NCI-H510A treated with DMSO at 0.1 percent for 48 hours (cell line): Measurements from ENCODE around the gene DDTL.
A peak's percentile ranks its signal among the peaks of the same experiment; 100 is the strongest.
"Not testable (repeated sequence)": the region's sequence is repeated elsewhere in the genome, so short reads cannot be mapped to it uniquely, and the experiment has no call there.

Experiments
- DNase-seq: peaks from one replicate; lab custom pipeline; 2025; lab: John Stamatoyannopoulos, UW

Gene DDTL

DNA sequence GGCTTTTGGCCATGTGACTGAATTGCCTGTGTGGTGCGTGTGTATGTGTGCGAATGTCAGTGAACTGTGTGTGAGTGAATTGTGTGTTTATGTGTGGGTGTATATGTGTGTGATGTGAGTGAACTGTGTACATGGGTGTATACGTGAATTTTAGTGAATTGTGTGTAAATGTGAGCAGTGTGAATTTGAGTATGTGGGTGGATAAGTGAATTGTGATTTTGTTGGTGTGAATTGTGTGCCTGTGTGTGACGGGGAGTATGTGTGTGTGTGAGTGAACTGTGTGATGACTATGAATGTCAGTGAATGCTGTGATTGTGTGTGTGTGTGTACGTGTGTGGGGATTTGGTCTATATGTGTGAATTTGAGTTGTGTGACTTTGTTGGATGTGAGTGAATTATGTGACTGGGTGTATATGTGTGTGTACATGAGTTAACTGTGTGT is 3.5 kb downstream of the DDTL start:
- DNase-seq: no peak

DNA sequence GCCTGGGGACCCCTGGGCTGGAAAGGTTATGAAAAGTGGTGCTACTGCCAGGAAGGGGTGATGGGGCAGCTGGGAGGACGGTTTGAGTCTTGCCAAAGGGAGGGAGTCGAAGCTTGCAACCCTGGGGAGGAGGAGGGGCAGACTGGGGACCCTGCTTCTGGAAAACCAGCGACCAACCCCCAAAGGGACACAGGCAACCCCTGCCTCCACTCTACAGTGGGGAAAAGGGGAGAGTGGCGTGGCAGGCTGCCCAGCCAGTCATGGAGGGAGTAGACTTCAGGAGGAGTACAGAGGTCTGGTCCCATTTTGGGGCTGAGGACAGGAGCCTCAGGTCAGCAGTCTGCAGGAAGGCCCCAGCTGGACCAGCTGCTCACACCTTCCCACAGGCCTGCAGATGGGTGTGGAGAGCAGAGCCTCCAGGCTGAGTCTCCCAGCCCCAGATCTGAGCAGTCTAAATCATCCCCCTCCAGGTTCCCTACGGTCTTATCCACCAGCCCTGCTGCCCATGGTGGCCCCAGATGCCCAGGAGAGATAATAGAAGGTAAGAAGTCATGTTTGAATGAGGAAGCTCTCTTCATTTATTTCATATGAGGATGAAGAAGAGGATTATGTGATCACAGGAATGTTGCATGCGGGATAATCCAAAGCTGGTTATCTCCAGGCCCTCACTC is 4.3 kb downstream of the DDTL start:
- DNase-seq: no peak

DNA sequence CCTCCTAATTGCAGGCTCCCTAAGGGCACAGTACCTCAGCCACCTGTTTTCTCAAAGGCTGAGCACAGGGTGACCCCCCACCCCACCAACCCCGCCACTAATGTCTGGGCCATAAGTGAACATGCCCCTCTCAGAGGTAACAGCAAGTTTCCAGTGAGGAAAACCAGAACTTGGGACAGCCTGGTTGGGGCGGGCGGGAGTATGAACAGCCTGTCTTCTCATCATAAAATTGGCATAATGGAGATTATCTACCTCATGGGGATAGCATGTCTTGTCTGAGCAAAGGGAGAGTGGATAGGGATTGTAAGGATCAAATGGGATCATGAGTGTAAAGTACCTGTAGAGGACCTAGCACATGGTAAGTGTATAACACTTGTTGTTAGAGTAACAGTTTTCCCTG is 5.2 kb downstream of the DDTL start:
- DNase-seq: not testable (repeated sequence)

DNA sequence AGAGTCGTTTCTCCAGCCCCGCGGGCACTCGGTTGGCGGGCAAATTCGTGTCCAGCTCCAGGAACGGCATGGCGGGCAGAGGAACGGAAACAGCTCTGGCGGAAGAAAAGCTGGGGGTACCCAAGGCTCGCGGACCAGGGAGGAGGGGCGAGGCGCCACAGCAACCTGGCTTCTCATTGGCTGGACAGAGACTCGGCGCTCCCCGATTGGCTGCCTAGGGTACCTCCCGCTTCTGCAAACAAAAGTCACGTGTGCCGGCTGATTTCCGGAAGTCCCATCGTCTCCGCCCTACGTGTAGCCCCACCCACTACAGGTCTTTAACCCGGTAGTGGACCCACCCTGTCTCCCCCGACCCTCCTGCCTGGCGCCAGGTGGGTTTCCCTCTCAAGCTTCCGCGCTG is 7.7 kb downstream of the DDTL start, which contains the start of gene DDT:
Gene DDT, minus strand, starts transcription at position 97 of the 400 bp plus-strand sequence. Its CDS starts 27 bp downstream, at position 70.
- DNase-seq: not testable (repeated sequence)

DNA sequence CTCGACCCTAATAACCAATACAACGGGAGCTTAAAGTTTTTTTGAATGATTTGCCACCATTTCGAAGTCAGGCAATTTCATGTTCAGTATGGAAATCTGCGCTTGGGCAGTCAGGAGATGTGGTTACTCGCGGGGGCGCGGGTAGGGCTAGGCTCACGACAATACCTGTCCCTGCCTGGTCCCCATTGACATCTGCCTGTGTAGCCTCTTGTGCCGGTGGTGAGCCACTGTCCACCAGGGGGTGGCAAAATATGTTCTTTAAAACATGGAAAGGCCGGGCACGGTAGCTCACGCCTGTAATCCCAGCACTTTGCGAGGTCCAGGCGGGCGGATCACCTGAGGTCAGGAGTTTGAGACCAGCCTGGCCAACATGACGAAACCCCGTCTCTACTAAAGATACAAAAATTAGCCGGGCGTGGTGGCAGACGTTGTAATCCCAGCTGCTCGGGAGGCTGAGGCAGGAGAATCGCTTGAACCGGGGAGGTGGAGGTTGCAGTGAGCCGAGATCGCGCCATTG is 8.2 kb downstream of the DDTL start:
- not testable (repeated sequence) for DNase-seq

DNA sequence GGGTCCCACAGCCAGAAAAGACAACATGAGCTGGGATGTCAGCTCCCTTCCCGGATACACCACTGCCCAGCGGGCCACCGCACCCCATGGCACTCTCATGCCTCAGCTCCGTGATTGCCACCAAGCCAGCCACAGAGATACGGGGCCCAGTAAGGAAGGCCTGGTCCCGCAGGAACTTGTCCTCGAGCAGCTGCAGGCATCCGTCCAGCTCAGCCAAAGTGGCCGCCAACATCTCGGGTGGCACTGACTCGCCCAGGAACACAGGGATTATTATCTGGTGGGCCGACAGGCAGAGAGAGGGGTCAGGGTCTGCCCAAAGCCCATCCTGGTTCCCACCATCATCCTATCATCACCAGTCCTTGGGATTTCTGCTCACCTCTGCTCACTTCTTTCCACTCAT is 10.6 kb downstream of the DDTL start:
- not testable (repeated sequence) for DNase-seq

DNA sequence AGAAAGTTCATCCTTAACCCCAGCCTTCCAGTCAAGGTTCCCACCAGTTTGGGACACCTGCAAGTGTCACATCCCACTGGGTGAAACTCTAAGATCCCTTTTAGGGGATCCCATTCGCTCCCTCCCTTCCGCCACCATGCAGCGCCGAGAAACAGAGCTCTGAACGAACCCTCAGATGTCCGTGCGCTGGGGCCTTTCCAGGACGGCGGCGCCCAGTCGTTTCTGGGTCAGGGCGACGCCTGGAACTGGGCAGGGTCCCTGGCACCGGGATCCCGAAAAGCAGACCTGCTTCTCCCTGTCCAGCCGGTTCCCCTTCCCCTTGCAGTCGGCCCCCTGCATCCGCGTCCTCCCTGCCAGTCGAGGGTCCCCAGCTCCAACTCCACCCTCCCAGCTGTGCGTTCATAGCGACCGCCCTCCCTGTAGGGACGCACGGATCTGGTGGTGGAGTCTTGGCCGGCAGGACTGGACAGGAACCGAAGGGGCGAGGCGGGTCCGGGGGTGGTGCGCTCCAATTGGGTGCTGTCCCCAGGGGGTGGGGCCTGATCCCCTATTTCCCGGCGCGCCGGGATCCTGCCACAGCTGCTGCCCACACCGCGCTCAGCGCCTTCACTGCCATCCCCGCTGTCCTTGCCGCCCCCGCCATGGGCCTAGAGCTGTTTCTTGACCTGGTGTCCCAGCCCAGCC is 13.0 kb downstream of the DDTL start, which contains the start of gene GSTT2:
Gene GSTT2, plus strand, starts transcription at position 578 of the 684 bp plus-strand sequence.
- DNase-seq: not testable (repeated sequence)

DNA sequence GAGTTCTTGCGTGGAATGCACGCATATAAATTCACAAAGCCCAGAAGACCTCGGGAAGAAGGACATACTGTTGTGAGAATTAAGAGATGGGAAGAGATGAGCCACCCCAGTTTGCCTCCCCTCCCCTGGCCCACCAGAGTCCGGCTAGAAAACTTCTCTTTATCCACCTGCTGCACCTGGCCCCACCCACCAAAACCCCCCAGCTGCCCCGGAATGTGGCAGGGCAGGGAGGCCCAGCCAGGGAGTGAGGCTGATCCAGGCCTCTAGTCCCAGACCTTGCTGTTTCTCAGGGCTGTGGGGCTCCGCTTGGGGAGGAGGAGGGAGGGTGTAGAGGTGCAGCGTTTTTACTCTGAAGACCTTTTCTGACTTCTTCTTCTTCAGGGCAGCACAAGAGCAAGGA is 13.9 kb downstream of the DDTL start:
- DNase-seq: not testable (repeated sequence)

DNA sequence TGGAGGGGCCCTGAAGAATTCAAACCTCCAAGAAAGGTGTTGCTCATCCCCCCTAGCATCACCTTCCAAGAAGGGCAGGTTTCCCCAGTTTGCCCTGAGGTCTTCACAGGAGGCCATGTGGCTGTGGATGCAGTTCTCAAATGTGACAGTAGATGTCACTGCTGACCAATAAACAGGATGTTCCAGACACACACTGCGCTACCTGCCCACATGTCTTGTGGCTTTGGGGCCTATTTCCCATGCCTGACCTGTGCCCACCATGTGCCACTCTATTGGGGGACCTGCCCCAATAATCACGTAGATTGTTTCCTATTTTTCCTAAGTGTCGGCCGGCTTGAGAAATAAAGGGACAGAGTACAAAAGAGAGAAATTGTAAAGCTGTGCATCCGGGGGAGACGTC is 17.7 kb downstream of the DDTL start:
- peak; percentile 51 for DNase-seq

DNA sequence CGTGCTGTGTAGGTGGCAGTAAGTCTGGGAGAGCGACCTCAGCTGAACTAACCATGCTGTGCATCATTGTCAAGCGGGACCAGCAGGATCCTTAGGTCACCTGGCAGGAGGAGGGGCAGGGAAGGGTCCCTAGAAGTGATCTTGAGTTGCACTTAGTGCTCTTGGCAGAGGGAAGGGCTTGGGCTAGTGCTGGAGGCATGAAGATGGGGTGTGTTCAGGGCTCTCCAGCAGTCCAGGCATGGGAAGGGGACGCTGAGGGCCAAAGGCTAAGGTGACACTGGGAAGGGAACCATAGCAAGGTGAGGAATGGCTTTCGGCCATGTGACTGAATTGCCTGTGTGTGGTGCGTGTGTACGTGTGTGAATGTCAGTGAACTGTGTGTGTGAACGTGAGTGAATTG is 19.4 kb downstream of the DDTL start:
- DNase-seq: not testable (repeated sequence)

DNA sequence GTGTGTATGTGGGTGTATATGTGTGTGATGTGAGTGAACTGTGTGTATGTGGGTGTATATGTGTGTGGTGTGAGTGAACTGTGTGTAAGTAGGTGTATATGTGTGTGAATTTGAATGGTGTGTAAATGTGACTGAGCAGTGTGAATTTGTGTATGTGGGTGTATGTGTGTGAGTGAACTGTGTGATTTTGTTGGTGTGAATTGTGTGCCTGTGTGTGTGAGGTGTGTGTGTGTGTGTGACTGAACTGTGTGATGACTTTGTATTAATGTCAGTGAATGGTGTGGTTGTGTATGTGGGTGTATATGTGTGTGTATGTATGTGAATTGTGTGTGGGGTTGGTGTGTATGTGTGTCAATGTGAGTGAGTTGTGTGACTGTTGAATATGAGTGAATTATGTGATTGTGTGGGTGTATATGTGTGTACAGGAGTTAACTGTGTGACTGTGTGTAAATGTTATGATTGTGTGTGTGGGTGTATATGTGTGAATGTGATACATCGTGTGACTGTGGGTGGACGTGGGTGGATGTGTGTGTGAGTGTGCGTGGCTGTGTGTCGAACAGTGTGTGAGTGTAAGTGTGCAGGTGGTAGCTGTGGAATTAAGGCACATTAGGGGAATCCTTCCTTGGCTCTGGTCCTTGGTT is 20.0 kb downstream of the DDTL start:
- DNase-seq: not testable (repeated sequence)

DNA sequence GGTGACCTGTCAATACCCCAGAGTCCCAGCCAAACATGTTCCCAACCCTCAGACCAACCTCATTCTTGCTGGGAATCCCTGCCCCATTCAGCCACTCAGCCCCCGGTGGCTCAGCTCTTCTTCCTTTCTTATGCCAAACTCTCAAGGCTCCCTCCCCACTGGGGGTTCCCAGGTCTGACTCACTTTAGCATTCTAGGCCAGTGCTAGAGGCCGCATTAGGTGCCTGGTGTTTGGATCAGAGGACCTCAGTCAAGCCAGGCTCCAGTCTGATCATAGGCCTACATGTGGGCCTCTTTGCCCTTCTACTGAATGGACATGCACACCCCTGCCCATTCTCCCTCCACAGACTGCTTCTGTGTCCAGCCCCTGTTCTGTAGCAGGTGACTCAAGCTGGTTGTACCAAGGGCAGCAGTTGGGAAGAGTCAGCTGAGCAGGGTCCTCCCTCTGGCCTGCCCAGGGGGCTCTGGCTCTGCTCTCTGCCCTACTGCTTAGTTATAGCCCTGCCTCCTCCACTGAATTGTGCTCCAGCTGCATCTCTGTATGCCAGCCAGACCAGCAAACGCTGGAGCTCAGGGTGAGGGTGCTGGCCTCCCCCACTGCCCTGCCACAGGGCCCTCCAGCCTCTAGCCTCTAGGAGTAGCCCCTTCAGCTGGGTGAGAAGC is 23.0 kb downstream of the DDTL start:
- not testable (repeated sequence) for DNase-seq

DNA sequence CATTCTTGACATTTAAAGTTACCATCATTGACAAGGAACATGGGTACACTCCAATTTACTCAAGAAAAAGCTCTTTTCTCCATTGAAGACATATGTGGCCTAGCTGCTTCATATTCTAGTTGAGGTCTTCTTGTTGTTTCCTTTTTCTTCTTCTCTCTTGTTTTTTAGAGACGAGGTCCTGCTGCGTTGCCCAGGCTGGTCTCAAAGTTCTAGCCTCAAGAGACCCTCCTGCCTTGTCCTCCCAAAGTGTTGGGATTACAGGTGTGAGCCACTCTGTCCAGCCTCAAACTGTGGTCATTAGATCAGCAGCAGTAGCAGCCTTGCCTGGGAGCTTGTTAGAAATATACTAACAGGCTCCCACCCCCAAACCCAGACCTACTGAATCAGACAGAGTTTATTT is 26.4 kb downstream of the DDTL start:
- not testable (repeated sequence) for DNase-seq

DNA sequence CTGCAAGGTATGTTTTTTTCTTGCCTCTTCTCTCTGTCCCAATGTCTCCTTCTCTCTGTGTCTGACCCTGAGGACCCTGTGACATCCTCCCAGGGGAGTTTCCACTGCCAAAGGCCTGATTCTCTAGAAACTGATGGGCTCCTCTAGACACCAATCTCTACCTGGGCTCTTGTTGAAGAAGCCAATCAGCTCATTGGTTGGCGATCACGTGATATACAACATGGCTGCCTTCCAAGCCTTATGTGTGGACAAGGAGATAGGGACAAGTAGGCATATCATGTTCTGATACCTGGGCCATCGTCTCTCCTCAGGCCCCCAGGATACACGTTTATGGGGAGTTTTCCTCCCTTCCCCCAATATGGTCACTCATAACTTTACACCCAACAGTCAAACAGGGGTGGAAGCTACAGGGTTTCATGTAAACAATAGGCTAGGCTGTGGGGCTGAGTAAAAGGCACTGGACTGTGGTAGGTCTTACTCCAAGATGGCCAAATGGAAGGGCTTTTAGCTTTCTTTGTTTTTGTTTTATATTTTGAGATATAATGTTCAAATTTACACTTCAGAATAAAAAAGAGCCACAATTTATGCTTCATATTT is 27.0 kb downstream of the DDTL start:
- not testable (repeated sequence) for DNase-seq

DNA sequence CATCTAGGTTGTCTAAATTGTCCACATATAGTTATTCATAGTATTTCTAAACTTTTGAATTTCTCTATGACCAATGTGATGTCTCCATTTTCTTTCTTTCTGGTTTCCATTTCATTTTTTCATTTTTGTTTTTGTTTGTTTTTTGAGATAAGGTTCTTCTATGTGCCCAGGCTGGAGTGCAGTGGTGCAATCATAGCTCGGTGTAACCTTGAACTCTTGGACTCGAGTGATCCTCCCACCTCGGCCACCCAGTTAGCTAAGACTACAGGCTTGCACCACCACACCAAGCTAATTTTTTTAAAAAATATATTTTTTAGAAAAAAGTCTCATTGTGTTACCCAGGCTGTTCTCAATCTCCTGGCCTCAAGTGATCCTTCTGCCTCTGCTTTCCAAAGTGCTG is 30.4 kb downstream of the DDTL start:
- no peak for DNase-seq

DNA sequence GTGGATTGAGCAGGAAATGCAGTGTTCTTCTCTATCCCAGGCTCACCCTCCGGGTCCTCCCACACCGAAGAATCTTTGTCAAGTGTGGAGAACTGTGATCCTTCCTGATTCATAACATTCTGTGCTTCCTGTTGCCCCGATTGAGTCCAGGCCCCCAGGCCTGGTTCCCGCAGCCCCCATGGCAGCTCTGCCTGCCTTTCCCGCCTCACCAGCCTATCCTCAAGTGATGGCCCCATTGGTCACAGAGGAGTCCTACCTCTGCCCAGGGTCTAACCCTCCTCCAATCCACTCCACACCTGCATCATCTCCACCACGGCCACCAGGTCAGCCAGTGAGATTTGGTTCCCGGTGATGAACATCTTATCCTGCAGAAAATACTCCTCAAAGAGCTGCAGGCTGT is 33.1 kb downstream of the DDTL start:
- DNase-seq: not testable (repeated sequence)

DNA sequence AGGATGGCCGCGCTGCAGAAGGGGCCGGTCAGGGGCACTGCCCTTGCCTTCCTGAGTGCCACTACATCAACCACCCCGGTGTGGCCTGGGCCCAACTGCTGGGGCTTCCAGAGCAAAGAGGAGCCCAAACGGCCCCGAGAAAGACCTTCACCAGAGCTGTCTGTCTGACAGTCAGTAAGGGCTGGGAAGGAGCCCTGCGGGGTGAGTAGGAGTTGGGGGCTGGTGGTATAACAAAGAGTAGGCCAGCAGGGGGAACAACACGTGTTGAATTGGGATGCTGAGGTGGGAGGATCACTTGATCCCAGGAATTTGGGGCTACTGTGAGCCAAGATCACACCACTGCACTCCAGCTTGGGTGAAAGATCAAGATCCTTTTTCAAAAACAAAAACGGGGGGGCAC is 34.6 kb downstream of the DDTL start:
- DNase-seq: no peak

DNA sequence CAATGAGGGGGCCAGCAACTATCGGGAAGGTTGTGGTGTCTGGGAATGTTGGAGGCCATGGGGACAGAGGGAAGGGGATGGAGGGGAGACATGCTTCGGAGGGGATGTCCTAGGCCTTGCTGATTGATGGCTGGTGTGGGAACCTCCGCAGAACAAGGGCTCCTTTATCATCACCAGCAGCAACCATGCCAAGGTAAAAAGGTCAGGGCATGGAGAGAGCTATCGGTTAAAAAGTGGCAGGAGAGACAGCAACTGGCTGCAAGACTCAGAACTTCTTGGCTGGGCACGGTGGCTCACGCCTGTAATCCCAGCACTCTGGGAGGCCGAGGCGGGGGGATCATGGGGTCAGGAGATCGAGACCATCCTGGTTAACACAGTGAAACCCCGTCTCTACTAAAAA is 35.6 kb downstream of the DDTL start:
- DNase-seq: no peak

DNA sequence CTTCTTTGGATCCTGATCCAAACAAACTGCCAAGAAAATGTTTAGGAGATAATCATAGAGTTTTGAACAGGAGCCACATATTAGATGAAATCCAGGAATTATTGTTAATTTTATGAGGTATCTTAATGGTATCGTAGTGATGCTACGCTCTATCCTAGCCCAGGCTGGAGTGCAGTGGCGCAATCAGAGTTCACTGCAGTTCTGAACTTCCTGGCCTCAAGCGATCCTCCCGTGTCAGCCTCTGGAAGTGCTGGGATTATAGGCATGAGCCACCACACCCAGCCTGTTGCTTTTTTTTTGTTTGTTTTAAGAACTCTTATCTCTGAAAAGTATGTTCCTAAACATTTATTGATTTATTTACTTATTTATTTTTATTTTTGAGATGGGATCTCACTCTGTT is 36.2 kb downstream of the DDTL start:
- DNase-seq: no peak

DNA sequence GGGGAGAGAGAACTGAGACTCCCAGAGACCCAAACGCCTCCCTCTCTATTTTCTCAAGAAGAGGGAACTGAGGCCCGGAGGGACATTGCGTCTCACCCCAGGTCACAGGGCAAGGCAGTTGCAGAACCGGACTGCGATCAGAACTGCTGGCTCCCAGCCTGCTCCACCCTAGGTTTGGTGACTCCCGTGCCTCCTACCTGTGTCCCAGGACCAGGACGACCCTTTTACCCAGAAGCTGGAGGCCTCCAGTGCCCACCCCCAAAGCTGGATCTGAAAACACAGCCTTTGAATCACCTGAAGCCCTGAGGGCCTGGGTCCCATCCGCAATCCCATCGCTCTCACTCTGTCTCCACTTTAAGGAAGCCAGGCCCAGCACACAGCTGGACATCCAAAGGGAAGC is 37.2 kb downstream of the DDTL start:
- DNase-seq: no peak

DNA sequence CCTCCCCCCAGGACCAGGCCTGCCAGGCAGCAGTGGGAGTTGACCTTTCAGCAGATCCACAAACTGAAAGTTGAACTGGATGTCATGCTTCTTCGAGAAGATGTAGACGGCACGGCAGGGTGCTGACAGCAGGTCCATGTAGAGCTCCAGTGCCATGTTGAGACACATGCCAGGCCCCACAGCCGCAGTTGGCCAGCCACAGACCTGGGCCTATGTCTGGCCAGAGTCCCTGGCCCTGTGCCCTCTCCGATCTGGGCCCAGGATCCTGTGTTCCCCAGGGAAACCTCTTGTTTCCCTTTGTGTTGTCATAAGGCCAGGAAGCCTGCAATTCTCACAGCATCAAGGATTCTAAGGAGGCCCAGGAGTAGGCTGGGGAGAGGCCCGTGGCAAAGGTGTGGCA is 38.5 kb downstream of the DDTL start, which contains the start of gene GSTT4:
Gene GSTT4, minus strand, starts transcription at position 253 of the 400 bp plus-strand sequence. Its CDS starts 97 bp downstream, at position 156.
- DNase-seq: no peak
